PFSK-1 (cell line): ENCODE measurements around the gene ZNF274.

Experiments used
- FOXP2 ChIP-seq: optimal IDR thresholded peaks from 2 replicates; pipeline ENCODE3; 2011; ENCODE audit warnings: borderline replicate concordance, control low read depth, inconsistent platforms; ENCODE audit not compliant: insufficient read depth; ENCODE audit errors: extremely low read length, extremely low read depth
- POLR2AphosphoS5 ChIP-seq: IDR thresholded peaks from 2 replicates; pipeline ENCODE4 v1.6.1; 2012; ENCODE audit warnings: low read depth, mild to moderate bottlenecking, control low read depth, low read length, moderate library complexity
- REST ChIP-seq, 2 experiments: IDR thresholded peaks; 2 replicates each; pipeline versions ENCODE4 v1.6.1 to v1.8.0; 2011 to 2012; ENCODE audit warnings: low read depth in 2 of 2, low read length in 2 of 2, control low read depth in 1 of 2, inconsistent platforms in 1 of 2, mild to moderate bottlenecking in 1 of 2, moderate library complexity in 1 of 2; ENCODE audit not compliant: insufficient read depth in 1 of 2
- SIN3A ChIP-seq: IDR thresholded peaks from 2 replicates; pipeline ENCODE4 v1.6.1; 2012; ENCODE audit warnings: mild to moderate bottlenecking, low read length, moderate library complexity, borderline replicate concordance; ENCODE audit not compliant: insufficient read depth
- TAF1 ChIP-seq: IDR thresholded peaks from 2 replicates; pipeline ENCODE4 v1.6.1; 2012; ENCODE audit warnings: low read length, control low read depth, borderline replicate concordance; ENCODE audit not compliant: insufficient read depth

ZNF274 gene

DNA sequence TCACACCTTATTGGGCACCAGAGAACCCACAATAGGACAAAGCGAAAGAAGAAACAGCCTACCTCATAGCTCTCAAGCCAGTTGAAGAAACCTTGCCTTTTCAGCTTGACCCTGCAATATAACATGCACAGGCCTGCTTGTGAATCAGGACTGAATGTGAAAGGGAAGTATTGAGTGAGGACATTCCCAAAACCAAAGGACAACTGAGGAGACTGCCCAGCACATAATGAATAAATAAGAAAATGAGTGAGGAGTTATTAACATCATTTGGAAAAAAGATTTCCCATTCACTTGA, 30.2 kb downstream of the ZNF274 start:
- no peak for TF ChIP-seq POLR2AphosphoS5
- TF ChIP-seq FOXP2 = no peak
- TF ChIP-seq REST (IDR thresholded peaks at IDR 0.05; ENCODE audit: insufficient read depth in 1 of 2, low read depth in 2 of 2, low read length in 2 of 2) = no peak
- no peak for TF ChIP-seq TAF1
- no peak for TF ChIP-seq SIN3A

GRCh38 chr19:58217069-58217481, 34.2 kb downstream of the ZNF274 start:
- TF ChIP-seq POLR2AphosphoS5 = no peak
- no peak for TF ChIP-seq SIN3A
- TF ChIP-seq REST (IDR thresholded peaks at IDR 0.05; ENCODE audit: insufficient read depth in 1 of 2, low read depth in 2 of 2, low read length in 2 of 2) = no peak
- TF ChIP-seq TAF1 = no peak
- no peak for TF ChIP-seq FOXP2

- TF ChIP-seq POLR2AphosphoS5 (no peak), FOXP2 (no peak), REST (IDR thresholded peaks at IDR 0.05; ENCODE audit: insufficient read depth in 1 of 2, low read depth in 2 of 2, low read length in 2 of 2) (no peak), SIN3A (no peak), TAF1 (no peak)
Observed at GRCh38 chr19:58217607-58218391, 34.9 kb downstream of the ZNF274 start.

DNA sequence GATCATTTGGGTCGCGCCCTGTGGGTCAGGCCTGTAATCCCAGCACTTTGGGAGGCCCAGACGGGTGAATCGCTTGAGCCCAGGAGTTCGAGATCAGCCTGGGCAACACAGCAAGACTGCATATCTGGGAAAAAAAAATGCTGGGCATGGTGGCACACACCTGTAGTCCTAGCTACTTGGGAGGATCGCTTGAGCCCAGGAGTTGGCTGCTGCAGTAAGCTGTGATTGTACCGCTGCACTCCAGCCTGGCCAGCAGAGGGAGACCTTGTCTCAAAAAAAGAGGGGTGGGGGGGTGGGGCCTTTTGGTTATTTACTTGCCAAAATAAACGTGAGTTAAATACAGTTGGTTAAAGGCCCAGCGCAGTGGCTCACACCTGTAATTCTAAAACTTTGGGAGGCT, 36.0 kb downstream of the ZNF274 start:
- TF ChIP-seq TAF1 = no peak
- no peak for TF ChIP-seq SIN3A
- no peak for TF ChIP-seq POLR2AphosphoS5
- TF ChIP-seq REST (IDR thresholded peaks at IDR 0.05; ENCODE audit: insufficient read depth in 1 of 2, low read depth in 2 of 2, low read length in 2 of 2) = no peak
- TF ChIP-seq FOXP2 = no peak
